Measurements from ENCODE around the gene LACTB.

GRCh38 chr15:63122002-63122875 lies 578 bp downstream of the LACTB start:
- peak; percentile 16 to 44 (median 37) for TF ChIP-seq CTCF (IDR thresholded peaks at IDR 0.05)
- peak; percentile 60 for TF ChIP-seq POLR2A (IDR thresholded peaks at IDR 0.05)
